Spleen (tissue), 7 donors: ENCODE results near the gene HSDL2.

Experiments
- POLR2A ChIP-seq, 3 donors: fragments of 450-650 bp; IDR thresholded peaks; one replicate each; pipeline ENCODE4 v1.5.1; 2017; ENCODE audit warnings: antibody characterized with exemption in 3 of 3, mild to moderate bottlenecking in 1 of 3
- POLR2AphosphoS5 ChIP-seq, 3 donors: sonication (generic); formaldehyde crosslinking; IDR thresholded peaks; one replicate each; pipeline ENCODE4 v1.5.1; 2017; ENCODE audit warnings: antibody characterized with exemption in 3 of 3
- TF ChIP-seq, protein P1 (sequence below), 11 experiments: fragments of 200-600 bp in 7 of 11; fragments of 450-650 bp in 4 of 11; sonication (generic) in 4 of 11; IDR thresholded peaks in 8 of 11; conservative IDR thresholded peaks in 3 of 11; 1 replicate in 7 of 11; 2 replicates in 4 of 11; pipeline versions ENCODE4 v1.4.0 to v1.8.0; 2016 to 2021; ENCODE audit warnings: antibody characterized with exemption in 11 of 11, inconsistent platforms in 4 of 11, mild to moderate bottlenecking in 1 of 11
- donor health status: DM: no; HTN: no; CAD: no; lungs with moderate emphysema.
- donor health status: DM: no; HTN: no; CAD: no.
- donor health status: DM: no; HTN: no; CAD: no.

DNA sequence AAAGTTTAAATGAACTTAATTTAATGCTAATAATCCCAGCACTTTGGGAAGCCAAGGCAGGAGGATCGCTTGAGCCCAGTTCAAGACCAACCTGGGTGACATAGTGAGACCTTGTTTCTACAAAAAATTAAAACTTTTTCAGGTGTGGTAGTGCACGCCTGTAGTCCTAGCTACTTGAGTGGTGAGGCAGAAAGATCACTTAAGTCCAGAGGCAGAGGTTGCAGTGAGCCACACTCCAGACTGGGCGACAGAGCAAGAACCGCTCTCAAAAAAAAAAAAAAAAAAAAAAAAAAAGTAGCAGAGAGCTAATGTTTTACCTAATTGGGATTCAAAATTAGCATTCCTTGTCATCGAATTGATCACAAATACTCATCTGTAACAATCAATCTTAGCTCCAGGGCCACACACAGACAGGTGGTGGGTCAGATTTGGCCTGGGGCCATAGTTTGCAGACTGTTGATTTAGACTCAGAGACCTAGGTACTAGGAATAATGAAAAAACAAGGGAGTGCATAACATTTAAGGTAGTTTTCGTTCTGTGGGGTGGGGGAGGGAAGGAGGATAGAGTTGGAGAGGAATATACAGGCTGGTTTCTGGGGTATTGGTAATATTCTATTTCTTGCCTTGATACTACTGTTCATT lies 21.4 kb downstream of the HSDL2 start:
- TF ChIP-seq POLR2A (IDR thresholded peaks at IDR 0.05) (no peak), POLR2AphosphoS5 (IDR thresholded peaks at IDR 0.05) (no peak)
- TF ChIP-seq, protein P1, sequence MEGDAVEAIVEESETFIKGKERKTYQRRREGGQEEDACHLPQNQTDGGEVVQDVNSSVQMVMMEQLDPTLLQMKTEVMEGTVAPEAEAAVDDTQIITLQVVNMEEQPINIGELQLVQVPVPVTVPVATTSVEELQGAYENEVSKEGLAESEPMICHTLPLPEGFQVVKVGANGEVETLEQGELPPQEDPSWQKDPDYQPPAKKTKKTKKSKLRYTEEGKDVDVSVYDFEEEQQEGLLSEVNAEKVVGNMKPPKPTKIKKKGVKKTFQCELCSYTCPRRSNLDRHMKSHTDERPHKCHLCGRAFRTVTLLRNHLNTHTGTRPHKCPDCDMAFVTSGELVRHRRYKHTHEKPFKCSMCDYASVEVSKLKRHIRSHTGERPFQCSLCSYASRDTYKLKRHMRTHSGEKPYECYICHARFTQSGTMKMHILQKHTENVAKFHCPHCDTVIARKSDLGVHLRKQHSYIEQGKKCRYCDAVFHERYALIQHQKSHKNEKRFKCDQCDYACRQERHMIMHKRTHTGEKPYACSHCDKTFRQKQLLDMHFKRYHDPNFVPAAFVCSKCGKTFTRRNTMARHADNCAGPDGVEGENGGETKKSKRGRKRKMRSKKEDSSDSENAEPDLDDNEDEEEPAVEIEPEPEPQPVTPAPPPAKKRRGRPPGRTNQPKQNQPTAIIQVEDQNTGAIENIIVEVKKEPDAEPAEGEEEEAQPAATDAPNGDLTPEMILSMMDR (IDR thresholded peaks at IDR 0.05 in 8 of 11, conservative IDR thresholded peaks at IDR 0.05 in 3 of 11): no peak
